HepG2 (cell line): ENCODE measurements around the gene PLA2R1. TPM values are rescaled to one million over a fixed set of nuclear protein-coding genes. Genes with fewer than 3 reads are reported as not detected.

Experiments used
- BRD4 ChIP-seq: sonication (generic); formaldehyde crosslinking; IDR thresholded peaks from 2 replicates; pipeline ENCODE4 v1.4.0; 2020; ENCODE audit warnings: missing genetic modification reagents
- HHEX ChIP-seq: IDR thresholded peaks from 2 replicates; pipeline ENCODE4 v1.6.1; 2016; ENCODE audit warnings: control low read depth
- HNRNPLL ChIP-seq: fragments of 200-400 bp; formaldehyde crosslinking; IDR thresholded peaks from 2 replicates; pipeline ENCODE4 v1.6.1; 2017; ENCODE audit warnings: mild to moderate bottlenecking, low read depth, low read length; ENCODE audit not compliant: poor library complexity, severe bottlenecking
- HOXD1 ChIP-seq: sonication (generic); formaldehyde crosslinking; IDR thresholded peaks from 2 replicates; pipeline ENCODE4 v1.5.0; 2020; ENCODE audit warnings: missing genetic modification reagents
- MAF1 ChIP-seq: sonication (generic); formaldehyde crosslinking; IDR thresholded peaks from 2 replicates; pipeline ENCODE4 v1.5.0; 2020; ENCODE audit warnings: missing genetic modification reagents, borderline replicate concordance
- MED13 ChIP-seq: sonication (generic); formaldehyde crosslinking; IDR thresholded peaks from 2 replicates; pipeline ENCODE4 v1.5.0; 2020; ENCODE audit warnings: missing genetic modification reagents
- PHF5A ChIP-seq: IDR thresholded peaks from one replicate; pipeline ENCODE4 v1.6.1; 2018; ENCODE audit warnings: low read depth, missing genetic modification reagents; ENCODE audit not compliant: unreplicated experiment
- PITX1 ChIP-seq: sonication (generic); formaldehyde crosslinking; IDR thresholded peaks from 2 replicates; pipeline ENCODE4 v1.5.1; 2020; ENCODE audit warnings: mild to moderate bottlenecking, missing genetic modification reagents
- RBM22 ChIP-seq: fragments of 200-400 bp; formaldehyde crosslinking; optimal IDR thresholded peaks from 2 replicates; pipeline ENCODE3; 2017; ENCODE audit warnings: mild to moderate bottlenecking, low read length, moderate library complexity
- SMC3 ChIP-seq: IDR thresholded peaks from 2 replicates; pipeline ENCODE4 v1.6.1; 2011; ENCODE audit warnings: low read length, improper control_type of control experiment
- SNAPC2 ChIP-seq: sonication (generic); formaldehyde crosslinking; IDR thresholded peaks from 2 replicates; pipeline ENCODE4 v1.8.1; 2022; ENCODE audit warnings: mild to moderate bottlenecking, missing genetic modification reagents
- SOX13 ChIP-seq, 3 experiments: fragments of 450-650 bp in 1 of 3; sonication (generic) in 1 of 3; formaldehyde crosslinking in 1 of 3; IDR thresholded peaks in 2 of 3; conservative IDR thresholded peaks in 1 of 3; 2 replicates each; pipeline versions ENCODE4 v1.5.0 to v1.6.1; 2016 to 2020; ENCODE audit warnings: antibody characterized with exemption in 1 of 3, mild to moderate bottlenecking in 1 of 3, missing compliant biosample characterization in 1 of 3, missing genetic modification reagents in 1 of 3, moderate library complexity in 1 of 3
- SUZ12 ChIP-seq: fragments of 150-350 bp; IDR thresholded peaks from 2 replicates; pipeline ENCODE4 v1.6.1; 2014; ENCODE audit warnings: low read depth, low read length
- SYNCRIP ChIP-seq: fragments of 200-400 bp; formaldehyde crosslinking; IDR thresholded peaks from 2 replicates; pipeline ENCODE4 v1.6.1; 2018; ENCODE audit warnings: mild to moderate bottlenecking, low read depth, low read length; ENCODE audit not compliant: insufficient read depth
- TRIM24 ChIP-seq: sonication (generic); formaldehyde crosslinking; IDR thresholded peaks from 2 replicates; pipeline ENCODE4 v1.8.0; 2022; ENCODE audit warnings: mild to moderate bottlenecking, missing genetic modification reagents
- YY1 ChIP-seq: IDR thresholded peaks from 2 replicates; pipeline ENCODE4 v1.6.1; 2011; ENCODE audit warnings: low read length, low read depth, moderate library complexity, mild to moderate bottlenecking; ENCODE audit not compliant: insufficient read depth, insufficient replicate concordance
- ZBTB1 ChIP-seq: sonication (generic); formaldehyde crosslinking; IDR thresholded peaks from 2 replicates; pipeline ENCODE4 v1.4.0; 2020; ENCODE audit warnings: missing genetic modification reagents, borderline replicate concordance
- ZBTB3 ChIP-seq: sonication (generic); formaldehyde crosslinking; IDR thresholded peaks from 2 replicates; pipeline ENCODE4 v1.4.0; 2020; ENCODE audit warnings: low read depth, mild to moderate bottlenecking, moderate library complexity, missing genetic modification reagents, borderline replicate concordance
- ZBTB38 ChIP-seq: sonication (generic); formaldehyde crosslinking; IDR thresholded peaks from 2 replicates; pipeline ENCODE4 v1.5.1; 2020; ENCODE audit warnings: mild to moderate bottlenecking, missing genetic modification reagents
- ZNF143 ChIP-seq: sonication (generic); formaldehyde crosslinking; IDR thresholded peaks from 2 replicates; pipeline ENCODE4 v1.4.0; 2020; ENCODE audit warnings: missing genetic modification reagents
- ZNF263 ChIP-seq: sonication (generic); formaldehyde crosslinking; IDR thresholded peaks from 2 replicates; pipeline ENCODE4 v1.4.0; 2020; ENCODE audit warnings: missing genetic modification reagents
- ZNF430 ChIP-seq: sonication (generic); formaldehyde crosslinking; IDR thresholded peaks from 2 replicates; pipeline ENCODE4 v1.9.0; 2021; ENCODE audit warnings: mild to moderate bottlenecking, missing genetic modification reagents
- ZNF451 ChIP-seq: sonication (generic); formaldehyde crosslinking; IDR thresholded peaks from 2 replicates; pipeline ENCODE4 v1.5.0; 2020; ENCODE audit warnings: mild to moderate bottlenecking, missing genetic modification reagents
- ZNF484 ChIP-seq: sonication (generic); formaldehyde crosslinking; IDR thresholded peaks from 2 replicates; pipeline ENCODE4 v1.5.1; 2020; ENCODE audit warnings: mild to moderate bottlenecking, low read depth, missing genetic modification reagents, borderline replicate concordance
- ZNF607 ChIP-seq: sonication (generic); formaldehyde crosslinking; IDR thresholded peaks from 2 replicates; pipeline ENCODE4 v1.5.1; 2020; ENCODE audit warnings: missing genetic modification reagents, mild to moderate bottlenecking, borderline replicate concordance
- ZNF660 ChIP-seq: sonication (generic); formaldehyde crosslinking; IDR thresholded peaks from 2 replicates; pipeline ENCODE4 v1.5.1; 2020; ENCODE audit warnings: mild to moderate bottlenecking, low read depth, missing genetic modification reagents, borderline replicate concordance
- polyA plus RNA-seq, 8 experiments: library from polyadenylated mRNA; depleted of rRNA in 3 of 8; stranded (reverse) in 7 of 8; unstranded in 1 of 8; fragments of >200 nt; fragmentation: Illumina TruSeq in 4 of 8; extraction: Trizol in 4 of 8; gene quantifications; 2 replicates each; pipeline versions ENCODE4 v1.2.1 to v1.2.3, GENCODE V29; 2011 to 2016; ENCODE audit warnings: low read depth in 4 of 8, missing spikeins in 1 of 8, mixed read lengths in 1 of 8; ENCODE audit not compliant: insufficient read depth in 1 of 8
- total RNA-seq, 5 experiments: library from RNA; depleted of rRNA; stranded (reverse); fragments of >200 nt; fragmentation: Illumina TruSeq; extraction: Trizol; gene quantifications; 2 replicates each; pipeline ENCODE4 v1.2.3, GENCODE V29; 2016; ENCODE audit warnings: low read depth in 1 of 5
- TF ChIP-seq, protein P1 (sequence below): sonication (generic); formaldehyde crosslinking; IDR thresholded peaks from 2 replicates; pipeline ENCODE4 v1.8.1; 2023; ENCODE audit warnings: missing genetic modification reagents, inconsistent platforms, borderline replicate concordance
- TF ChIP-seq, protein P2 (sequence below): sonication (generic); formaldehyde crosslinking; IDR thresholded peaks from 2 replicates; pipeline ENCODE4 v1.8.1; 2023; ENCODE audit warnings: mild to moderate bottlenecking, inconsistent platforms, moderate library complexity, missing genetic modification reagents, borderline replicate concordance

PLA2R1 gene
- total and polyA plus RNA-seq, 2 of the 13 experiments (the other 11 are each of a cell fraction or from before 2014, with no cell fraction given) = not detected

DNA sequence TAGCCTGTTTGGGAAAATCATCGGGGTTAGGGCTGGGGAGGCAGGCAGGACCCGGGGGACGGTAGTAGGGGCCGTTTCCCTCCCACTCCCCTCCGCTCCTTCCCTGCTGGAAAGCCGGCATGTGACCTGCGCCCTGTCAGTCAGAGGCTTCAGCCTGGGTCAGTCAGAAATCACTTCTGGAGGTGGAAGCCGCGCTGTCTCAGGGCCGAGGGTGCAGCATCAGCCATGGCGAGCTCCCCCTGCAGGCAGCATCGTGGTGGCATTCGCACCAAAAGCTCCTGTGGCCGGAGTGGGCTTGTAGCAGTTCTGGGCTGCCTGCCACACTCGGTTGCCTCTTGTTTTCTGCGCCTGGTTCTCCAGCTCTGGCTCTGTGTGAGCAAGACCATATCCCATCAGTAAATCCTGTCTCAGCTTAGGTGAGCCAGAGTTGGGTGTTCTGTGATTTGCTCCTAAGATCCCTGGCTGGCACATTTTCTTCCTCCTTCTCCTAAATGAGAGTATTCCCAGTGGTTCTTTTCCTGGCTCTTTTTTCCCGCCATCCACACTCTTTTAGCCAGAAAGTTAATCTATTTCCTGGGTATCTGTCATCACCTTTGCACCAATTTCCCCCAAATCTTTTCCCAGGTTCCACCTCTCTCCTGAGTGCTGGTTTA lies 140.5 kb downstream of the PLA2R1 start (continued):
- TF ChIP-seq YY1 = peak; percentile 75
- TF ChIP-seq ZNF263 = no peak
- no peak for TF ChIP-seq SNAPC2 (CRISPR knock-in tag)
- TF ChIP-seq HHEX (CRISPR knock-in tag) = no peak
- TF ChIP-seq ZBTB3 (CRISPR knock-in tag) = no peak
- TF ChIP-seq SYNCRIP = no peak
- TF ChIP-seq, protein P1, sequence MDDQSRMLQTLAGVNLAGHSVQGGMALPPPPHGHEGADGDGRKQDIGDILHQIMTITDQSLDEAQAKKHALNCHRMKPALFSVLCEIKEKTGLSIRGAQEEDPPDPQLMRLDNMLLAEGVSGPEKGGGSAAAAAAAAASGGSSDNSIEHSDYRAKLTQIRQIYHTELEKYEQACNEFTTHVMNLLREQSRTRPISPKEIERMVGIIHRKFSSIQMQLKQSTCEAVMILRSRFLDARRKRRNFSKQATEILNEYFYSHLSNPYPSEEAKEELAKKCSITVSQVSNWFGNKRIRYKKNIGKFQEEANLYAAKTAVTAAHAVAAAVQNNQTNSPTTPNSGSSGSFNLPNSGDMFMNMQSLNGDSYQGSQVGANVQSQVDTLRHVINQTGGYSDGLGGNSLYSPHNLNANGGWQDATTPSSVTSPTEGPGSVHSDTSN (CRISPR knock-in tag) = no peak
- TF ChIP-seq SUZ12 = no peak
- no peak for TF ChIP-seq MAF1
- peak; percentile 35 for TF ChIP-seq HNRNPLL
- no peak for TF ChIP-seq ZNF143 (CRISPR knock-in tag)
- TF ChIP-seq, protein P2, sequence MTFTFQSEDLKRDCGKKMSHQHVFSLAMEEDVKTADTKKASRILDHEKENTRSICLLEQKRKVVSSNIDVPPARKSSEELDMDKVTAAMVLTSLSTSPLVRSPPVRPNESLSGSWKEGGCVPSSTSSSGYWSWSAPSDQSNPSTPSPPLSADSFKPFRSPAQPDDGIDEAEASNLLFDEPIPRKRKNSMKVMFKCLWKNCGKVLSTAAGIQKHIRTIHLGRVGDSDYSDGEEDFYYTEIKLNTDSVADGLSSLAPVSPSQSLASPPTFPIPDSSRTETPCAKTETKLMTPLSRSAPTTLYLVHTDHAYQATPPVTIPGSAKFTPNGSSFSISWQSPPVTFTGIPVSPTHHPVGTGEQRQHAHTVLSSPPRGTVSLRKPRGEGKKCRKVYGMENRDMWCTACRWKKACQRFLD (CRISPR knock-in tag) = no peak
- TF ChIP-seq ZNF430 (CRISPR knock-in tag) = no peak
- TF ChIP-seq MED13 (CRISPR knock-in tag) = no peak
- no peak for TF ChIP-seq ZBTB1
- TF ChIP-seq ZNF451 (CRISPR knock-in tag) = no peak
- no peak for TF ChIP-seq BRD4
- TF ChIP-seq TRIM24 (CRISPR knock-in tag) = no peak
- no peak for TF ChIP-seq ZNF660 (CRISPR knock-in tag)
- 0 out of 2 replicates have a peak, but pooled peaks have one; percentile 48 for TF ChIP-seq ZBTB38
- no peak for TF ChIP-seq ZNF607 (CRISPR knock-in tag)
- no peak for TF ChIP-seq PHF5A (CRISPR knock-in tag)
- no peak for TF ChIP-seq HOXD1 (CRISPR knock-in tag)
- no peak; the same call in 1 of the 2 replicates for TF ChIP-seq PITX1 (CRISPR knock-in tag)
- no peak for TF ChIP-seq ZNF484 (CRISPR knock-in tag)
- TF ChIP-seq RBM22 = no peak
- peak; percentile 42; the same call in 1 of the 2 replicates for TF ChIP-seq SMC3
- no peak for TF ChIP-seq SOX13 (IDR thresholded peaks at IDR 0.05)
- TF ChIP-seq SOX13 (CRISPR knock-in tag; conservative IDR thresholded peaks at IDR 0.05 in 1 of 2, IDR thresholded peaks at IDR 0.05 in 1 of 2) = 0 out of 4 replicates have a peak, but pooled peaks of 1 of the 2 experiments have one; percentile 29
